GM10266 (cell line): ENCODE measurements around the gene TMEM121.

Source experiments
- DNase-seq: peaks from one replicate; pipeline ENCODE4 v3.0.0; 2012; ENCODE audit errors: extremely low spot score
- CTCF ChIP-seq: IDR thresholded peaks from 2 replicates; pipeline ENCODE4 v1.5.1; 2012; ENCODE audit warnings: mild to moderate bottlenecking, low read depth; ENCODE audit not compliant: control insufficient read depth, insufficient read depth; ENCODE audit errors: missing control alignments

Gene TMEM121

GRCh38 chr14:105497671-105498429 lies 28.5 kb upstream of the TMEM121 start:
- DNase-seq: no peak
- TF ChIP-seq CTCF: no peak

- DNase-seq: no peak
- TF ChIP-seq CTCF: no peak
These were observed 27.7 kb upstream of the TMEM121 start for GRCh38 chr14:105498430-105499255.

GRCh38 chr14:105499256-105500035 lies 26.9 kb upstream of the TMEM121 start:
- no peak for DNase-seq
- no peak for TF ChIP-seq CTCF

- no peak for DNase-seq
- no peak for TF ChIP-seq CTCF
These were observed 26.2 kb upstream of the TMEM121 start for GRCh38 chr14:105500036-105500725.

- TF ChIP-seq CTCF: no peak
- DNase-seq: no peak
These were observed 25.7 kb upstream of the TMEM121 start for GRCh38 chr14:105500726-105501101.

GRCh38 chr14:105501504-105502291 lies 24.7 kb upstream of the TMEM121 start:
- no peak for DNase-seq
- no peak for TF ChIP-seq CTCF
